Stomach (tissue), 9 donors: ENCODE measurements around the gene TRABD. TPM values are rescaled to one million over a fixed set of nuclear protein-coding genes. Genes with fewer than 3 reads are reported as not detected.

ENCODE experiments used
- DNase-seq, 2 donors: peaks; one replicate each; pipeline versions ENCODE4 v3.0.0 to v3.0.0-alpha.2; 2013 to 2019
- H3K27ac ChIP-seq, 5 donors: fragments of 200-600 bp in 4 of 5; sonication (generic) in 4 of 5; one replicate each; pipeline ENCODE4 v1.5.1; 2013 to 2019; ENCODE audit warnings: mild to moderate bottlenecking in 1 of 5, moderate library complexity in 1 of 5
- H3K27me3 ChIP-seq, 3 donors: fragments of 200-600 bp; sonication (generic); one replicate each; pipeline ENCODE4 v1.5.1; 2017 to 2019; ENCODE audit warnings: mixed run types in 1 of 3
- H3K36me3 ChIP-seq, 4 donors: fragments of 200-600 bp; sonication (generic); 1 replicate in 3 of 4; 2 replicates in 1 of 4; pipeline ENCODE4 v1.5.1; 2016 to 2019
- H3K4me1 ChIP-seq, 4 donors: fragments of 200-600 bp; sonication (generic); one replicate each; pipeline ENCODE4 v1.5.1; 2016 to 2019
- H3K4me3 ChIP-seq, 4 donors: fragments of 200-600 bp; sonication (generic) in 3 of 4; one replicate each; pipeline ENCODE4 v1.5.1; 2016 to 2019; ENCODE audit warnings: mild to moderate bottlenecking in 1 of 4
- H3K9me3 ChIP-seq, 4 donors: fragments of 200-600 bp; sonication (generic); one replicate each; pipeline ENCODE4 v1.5.1; 2016 to 2019
- EP300 ChIP-seq: sonication (generic); formaldehyde crosslinking; IDR thresholded peaks from one replicate; pipeline ENCODE4 v1.6.1; 2017; ENCODE audit warnings: antibody characterized with exemption
- POLR2A ChIP-seq, 4 donors: fragments of 450-650 bp; IDR thresholded peaks; one replicate each; pipeline ENCODE4 v1.6.1; 2016; ENCODE audit warnings: antibody characterized with exemption in 4 of 4, control low read depth in 2 of 4, mild to moderate bottlenecking in 1 of 4, moderate library complexity in 1 of 4
- POLR2AphosphoS5 ChIP-seq, 3 donors: sonication (generic); formaldehyde crosslinking; IDR thresholded peaks; one replicate each; pipeline ENCODE4 v1.6.1; 2016; ENCODE audit warnings: antibody characterized with exemption in 3 of 3
- WGBS, 5 donors: extraction: QIAGEN DNeasy Blood & Tissue Kit in 3 of 5; methylation state at CpG; one replicate each; pipeline versions ENCODE4 v1.1.5 to v1.1.7; 2013 to 2018; 5-methylcytosine and 5-hydroxymethylcytosine counted together
- intact Hi-C: fragments of 100-400 bp; cut with DNase I; formaldehyde crosslinking; loops from one replicate; pipeline ENCODE4 v1.15.1; 2023; ENCODE audit warnings: low total_unique reads
- polyA plus RNA-seq, 3 donors: library from polyadenylated mRNA; stranded (reverse); fragments of 200-250 nt; gene quantifications; one replicate each; pipeline ENCODE4 v1.2.3, GENCODE V29; 2013
- total RNA-seq, 5 donors: library from RNA; depleted of rRNA; stranded (reverse); fragments of >200 nt; gene quantifications; one replicate each; pipeline versions ENCODE4 v1.1.0 to v1.2.3, GENCODE V29; 2014 to 2016
- TF ChIP-seq, protein P1 (sequence below), 7 experiments: fragments of 450-650 bp in 4 of 7; fragments of 200-600 bp in 3 of 7; sonication (generic) in 3 of 7; IDR thresholded peaks; one replicate each; pipeline ENCODE4 v1.5.1; 2016 to 2019; ENCODE audit warnings: antibody characterized with exemption in 7 of 7, control low read depth in 2 of 7, mild to moderate bottlenecking in 1 of 7
- donor health status: healthy with polysubstance abuse.
- donor health status: Bipolar disorder and iron deficiency.
- donor health status: healthy.

The TRABD gene
- total and polyA plus RNA-seq, 8 donors = 13.2 to 245 (median 47.5) TPM

DNA sequence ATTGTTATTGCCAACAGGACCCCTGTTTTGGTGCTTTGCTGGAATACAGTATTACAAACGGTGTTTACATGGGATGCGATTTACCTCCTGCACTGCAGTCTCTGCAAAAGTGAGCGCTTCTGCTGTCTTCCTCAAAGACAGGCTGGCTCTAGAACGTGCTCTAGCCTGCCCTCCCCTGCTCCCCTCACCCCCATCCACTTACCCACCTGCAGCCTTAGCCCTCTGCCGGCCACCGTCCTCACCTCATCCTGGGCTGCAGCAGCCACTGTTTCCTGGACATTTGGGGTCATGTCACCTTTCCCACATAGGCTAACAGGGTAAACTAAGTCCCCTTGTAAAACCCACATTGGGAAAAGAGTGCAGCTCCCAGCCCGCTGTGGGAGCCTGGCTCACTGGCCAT, 24.8 kb upstream of the TRABD start:
- Histone ChIP-seq H3K27me3 (peaks cover 0 to 50% (median 0%) of the 10 kb centered on the region in 3 donors), H3K4me3 (no peak overlapping the region), H3K36me3 (no peaks in the 10 kb centered on the region), H3K4me1 (no peaks in the 10 kb centered on the region), H3K9me3 (no peaks in the 10 kb centered on the region), H3K27ac (no peak overlapping the region)
- no peak for DNase-seq
- intact Hi-C loops = no loop called here
- no peak for TF ChIP-seq POLR2A (IDR thresholded peaks at IDR 0.05)
- WGBS, 5 donors = 85 to 93% (median 86%) methylated on average over 6 to 7 of the region's 7 CpGs

DNA sequence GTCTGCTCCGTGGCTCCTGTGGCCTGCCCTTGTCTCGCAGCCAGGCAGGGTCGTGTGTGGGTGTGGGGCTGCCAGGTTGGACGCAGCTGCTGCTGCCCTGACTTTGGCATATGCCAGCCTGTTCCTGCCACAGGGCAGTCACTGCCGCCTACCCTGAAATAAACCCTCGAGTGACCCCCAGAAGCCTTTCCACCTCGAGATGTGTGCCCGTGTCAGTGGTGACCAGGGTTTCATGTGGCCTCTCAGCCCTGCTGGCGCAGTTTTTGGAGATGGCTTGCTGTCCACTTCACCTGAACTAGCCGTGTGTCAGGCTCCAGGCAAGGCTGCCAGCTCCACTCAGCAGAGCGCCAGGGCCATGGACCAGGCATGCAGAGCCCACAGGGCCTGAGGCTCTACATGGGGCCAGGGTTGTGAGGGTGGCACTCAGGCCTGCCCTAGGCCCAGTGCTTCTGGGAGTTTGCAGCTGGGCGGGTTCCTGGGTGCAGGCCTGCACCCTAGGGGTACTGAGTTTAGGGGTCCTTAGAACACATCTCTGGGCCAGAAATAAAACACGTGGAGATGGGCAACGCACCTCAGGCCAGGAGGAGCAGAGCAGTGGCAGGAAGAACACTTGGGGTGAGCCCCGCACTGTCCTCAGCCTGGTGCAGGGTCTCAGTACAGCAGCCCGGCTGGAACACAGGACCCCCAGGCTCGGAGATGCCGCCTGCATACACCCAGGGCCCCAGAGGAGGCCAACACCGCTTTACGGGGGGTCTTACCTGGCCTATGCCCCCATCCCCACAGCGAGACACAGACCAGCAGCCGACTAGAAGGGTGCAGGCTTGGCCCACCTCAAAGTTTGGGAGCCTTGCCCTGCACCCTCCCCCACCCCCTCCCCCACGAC, 24.0 kb upstream of the TRABD start:
- H3K9me3 ChIP-seq = no peaks in the 10 kb centered on the region
- TF ChIP-seq EP300 (no peak), POLR2A (IDR thresholded peaks at IDR 0.05) (no peak), POLR2AphosphoS5 (IDR thresholded peaks at IDR 0.05) (no peak)
- TF ChIP-seq, protein P1, sequence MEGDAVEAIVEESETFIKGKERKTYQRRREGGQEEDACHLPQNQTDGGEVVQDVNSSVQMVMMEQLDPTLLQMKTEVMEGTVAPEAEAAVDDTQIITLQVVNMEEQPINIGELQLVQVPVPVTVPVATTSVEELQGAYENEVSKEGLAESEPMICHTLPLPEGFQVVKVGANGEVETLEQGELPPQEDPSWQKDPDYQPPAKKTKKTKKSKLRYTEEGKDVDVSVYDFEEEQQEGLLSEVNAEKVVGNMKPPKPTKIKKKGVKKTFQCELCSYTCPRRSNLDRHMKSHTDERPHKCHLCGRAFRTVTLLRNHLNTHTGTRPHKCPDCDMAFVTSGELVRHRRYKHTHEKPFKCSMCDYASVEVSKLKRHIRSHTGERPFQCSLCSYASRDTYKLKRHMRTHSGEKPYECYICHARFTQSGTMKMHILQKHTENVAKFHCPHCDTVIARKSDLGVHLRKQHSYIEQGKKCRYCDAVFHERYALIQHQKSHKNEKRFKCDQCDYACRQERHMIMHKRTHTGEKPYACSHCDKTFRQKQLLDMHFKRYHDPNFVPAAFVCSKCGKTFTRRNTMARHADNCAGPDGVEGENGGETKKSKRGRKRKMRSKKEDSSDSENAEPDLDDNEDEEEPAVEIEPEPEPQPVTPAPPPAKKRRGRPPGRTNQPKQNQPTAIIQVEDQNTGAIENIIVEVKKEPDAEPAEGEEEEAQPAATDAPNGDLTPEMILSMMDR (IDR thresholded peaks at IDR 0.05) = no peak
- no peak overlapping the region for H3K4me3 ChIP-seq
- DNase-seq = no peak
- intact Hi-C loops = no loop called here
- peaks cover 0 to 50% (median 0%) of the 10 kb centered on the region in 3 donors for H3K27me3 ChIP-seq
- 82 to 100% (median 86%) methylated on average over 5 to 23 of the region's 23 CpGs for WGBS, 5 donors
- H3K36me3 ChIP-seq = no peaks in the 10 kb centered on the region
- H3K4me1 ChIP-seq = no peaks in the 10 kb centered on the region
- H3K27ac ChIP-seq = no peak overlapping the region

DNA sequence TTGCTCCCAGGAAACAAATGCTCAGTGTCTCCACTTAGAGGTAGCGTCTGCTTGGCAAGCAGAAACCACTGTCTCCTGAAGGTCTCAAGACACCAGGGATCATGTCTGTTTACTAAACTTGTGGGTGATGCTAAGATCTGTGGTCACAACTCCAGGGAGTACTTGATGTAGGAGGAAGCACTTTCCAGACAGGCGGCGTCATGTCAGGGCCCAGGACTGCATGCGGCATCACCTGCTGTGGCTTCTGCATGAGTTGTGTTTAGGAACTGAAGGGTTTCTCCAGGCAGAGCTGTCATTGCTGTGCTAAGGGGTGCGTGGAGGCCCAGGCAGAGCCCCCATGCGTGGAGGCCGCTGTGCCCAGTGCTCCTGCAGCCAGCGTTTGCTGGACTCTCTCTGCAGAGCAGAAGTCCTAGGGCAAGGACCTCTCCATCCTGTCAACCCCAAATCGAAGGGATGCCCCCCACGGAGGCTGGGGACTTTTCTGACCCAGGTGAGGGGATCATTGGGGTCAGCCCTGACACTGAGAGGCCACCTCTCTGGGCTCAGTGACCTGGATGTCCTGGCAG, 23.2 kb upstream of the TRABD start:
- TF ChIP-seq EP300 (no peak), POLR2AphosphoS5 (IDR thresholded peaks at IDR 0.05) (no peak), POLR2A (IDR thresholded peaks at IDR 0.05) (no peak)
- TF ChIP-seq, protein P1 (IDR thresholded peaks at IDR 0.05) = no peak
- Histone ChIP-seq H3K27ac (no peak overlapping the region), H3K4me1 (no peaks in the 10 kb centered on the region), H3K9me3 (no peaks in the 10 kb centered on the region), H3K27me3 (peaks cover 0 to 52% (median 0%) of the 10 kb centered on the region in 3 donors), H3K4me3 (no peak overlapping the region), H3K36me3 (no peaks in the 10 kb centered on the region)
- 86 to 88% (median 87%) methylated on average over 9 to 10 of the region's 10 CpGs for WGBS, 5 donors
- DNase-seq = no peak
- intact Hi-C loops = no loop called here

DNA sequence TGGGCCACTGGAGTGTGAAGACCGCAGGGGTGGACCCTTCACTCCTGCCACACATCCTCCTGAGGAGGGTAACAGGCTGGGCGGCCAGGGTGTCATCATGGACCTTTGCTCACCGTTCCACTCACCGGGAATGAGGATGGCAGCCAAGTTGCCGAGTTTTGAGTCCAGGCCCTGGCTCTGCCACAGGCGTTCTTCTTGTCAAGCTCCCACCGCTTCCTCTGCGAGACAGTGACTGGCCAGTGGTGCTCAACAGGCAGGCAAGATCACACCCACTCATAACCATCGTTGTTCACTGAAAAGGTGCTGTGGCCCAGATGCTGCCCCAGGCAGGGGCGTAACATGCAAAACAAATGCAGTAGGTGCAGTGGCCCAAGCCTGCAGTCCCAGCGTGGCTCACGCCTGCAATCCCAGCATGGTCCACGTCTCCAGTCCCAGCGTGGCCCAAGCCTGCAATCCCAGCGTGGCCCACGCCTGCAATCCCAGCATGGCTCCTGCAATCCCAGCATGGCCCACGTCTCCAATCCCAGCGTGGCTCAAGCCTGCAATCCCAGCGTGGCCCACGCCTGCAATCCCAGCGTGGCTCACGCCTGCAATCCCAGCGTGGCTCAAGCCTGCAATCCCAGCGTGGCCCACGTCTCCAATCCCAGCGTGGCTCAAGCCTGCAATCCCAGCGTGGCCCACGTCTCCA, 20.1 kb upstream of the TRABD start:
- intact Hi-C loops = no loop called here
- no peaks in the 10 kb centered on the region for H3K36me3 ChIP-seq
- no peak for DNase-seq
- TF ChIP-seq POLR2AphosphoS5 (IDR thresholded peaks at IDR 0.05) (no peak), POLR2A (IDR thresholded peaks at IDR 0.05) (no peak), EP300 (no peak)
- TF ChIP-seq, protein P1 (IDR thresholded peaks at IDR 0.05) = no peak
- H3K27ac ChIP-seq = no peak overlapping the region
- H3K4me1 ChIP-seq = peaks cover 8 to 11% (median 9%) of the 10 kb centered on the region in 4 donors
- 88 to 97% (median 95%) methylated on average over 14 to 28 of the region's 28 CpGs for WGBS, 5 donors
- no peaks in the 10 kb centered on the region for H3K9me3 ChIP-seq
- peaks cover 6 to 64% (median 14%) of the 10 kb centered on the region in 3 donors for H3K27me3 ChIP-seq
- H3K4me3 ChIP-seq = no peak overlapping the region
